CD4-positive, alpha-beta T cell treated with Interleukin-4 for 1 hour (primary cell): Measurements from ENCODE around the gene DOC2B.
"Not testable (repeated sequence)": the region's sequence is repeated elsewhere in the genome, so short reads cannot be mapped to it uniquely, and the experiment has no call there.

Experiments
- DNase-seq, 2 donors: peaks; one replicate each; pipeline ENCODE4 v3.0.0-alpha.2; 2020 to 2022

The DOC2B gene

GRCh38 chr17:210402-210801 lies 29.0 kb upstream of the DOC2B start:
- DNase-seq, result no peak

GRCh38 chr17:208429-208828 lies 27.0 kb upstream of the DOC2B start:
- no peak for DNase-seq

- no peak for DNase-seq
Measured at GRCh38 chr17:207775-208174, 26.3 kb upstream of the DOC2B start.

- DNase-seq, result no peak
Measured at GRCh38 chr17:206941-207560, 25.6 kb upstream of the DOC2B start.

- not testable (repeated sequence) for DNase-seq
Measured at GRCh38 chr17:206484-206883, 25.0 kb upstream of the DOC2B start.

GRCh38 chr17:205817-206216 lies 24.4 kb upstream of the DOC2B start:
- no peak for DNase-seq

GRCh38 chr17:205148-205669 lies 23.8 kb upstream of the DOC2B start:
- no peak for DNase-seq

- DNase-seq, result no peak
Measured at GRCh38 chr17:204427-205147, 23.1 kb upstream of the DOC2B start.

GRCh38 chr17:202501-202951 lies 21.1 kb upstream of the DOC2B start:
- no peak for DNase-seq

GRCh38 chr17:201736-202135 lies 20.3 kb upstream of the DOC2B start:
- DNase-seq, result not testable (repeated sequence)

GRCh38 chr17:201257-201656 lies 19.8 kb upstream of the DOC2B start:
- DNase-seq, result not testable (repeated sequence)

GRCh38 chr17:200586-200985 lies 19.1 kb upstream of the DOC2B start:
- DNase-seq, result no peak

- no peak for DNase-seq
Measured at GRCh38 chr17:199806-200545, 18.5 kb upstream of the DOC2B start.

GRCh38 chr17:199191-199604 lies 17.7 kb upstream of the DOC2B start:
- DNase-seq, result no peak

GRCh38 chr17:198225-198624 lies 16.8 kb upstream of the DOC2B start:
- DNase-seq, result not testable (repeated sequence)

- DNase-seq, result no peak
Measured at GRCh38 chr17:197352-197751, 15.9 kb upstream of the DOC2B start.

- DNase-seq, result no peak
Measured at GRCh38 chr17:194828-195602, 13.6 kb upstream of the DOC2B start.

GRCh38 chr17:193841-194806 lies 12.7 kb upstream of the DOC2B start:
- DNase-seq, result no peak

- DNase-seq, result no peak
Measured at GRCh38 chr17:193426-193810, 12.0 kb upstream of the DOC2B start.

GRCh38 chr17:192666-193425 lies 11.4 kb upstream of the DOC2B start:
- DNase-seq, result no peak

- DNase-seq, result no peak
Measured at GRCh38 chr17:189444-189843, 8.0 kb upstream of the DOC2B start.
